Suppressor macrophage treated with lipopolysaccharide for 1 hour (primary cell): Measurements from ENCODE around the gene GBA2.

Experiments
- DNase-seq, 3 donors: peaks; one replicate each; pipeline ENCODE4 v3.0.0-alpha.2; 2020 to 2022

Gene GBA2

DNA sequence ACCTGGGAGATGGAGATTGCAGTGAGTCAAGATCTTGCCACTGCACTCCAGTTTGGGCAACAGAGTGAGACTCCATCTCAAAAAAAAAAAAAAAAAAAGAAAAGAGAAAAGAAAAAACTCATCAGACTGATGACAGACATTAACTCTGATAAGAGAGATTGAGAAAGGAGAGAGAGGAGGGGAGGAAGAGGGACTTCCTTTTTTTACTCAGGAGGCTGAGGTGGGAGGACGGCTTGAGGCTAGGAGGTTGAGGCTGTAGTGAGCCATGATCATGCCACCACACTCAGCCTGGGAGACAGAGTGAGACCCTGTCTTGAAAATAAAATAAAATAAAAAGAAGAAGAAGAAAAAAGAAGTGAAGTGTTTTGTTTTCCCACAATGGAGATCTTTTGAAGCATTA is 14.8 kb upstream of the GBA2 start:
- DNase-seq = no peak

DNA sequence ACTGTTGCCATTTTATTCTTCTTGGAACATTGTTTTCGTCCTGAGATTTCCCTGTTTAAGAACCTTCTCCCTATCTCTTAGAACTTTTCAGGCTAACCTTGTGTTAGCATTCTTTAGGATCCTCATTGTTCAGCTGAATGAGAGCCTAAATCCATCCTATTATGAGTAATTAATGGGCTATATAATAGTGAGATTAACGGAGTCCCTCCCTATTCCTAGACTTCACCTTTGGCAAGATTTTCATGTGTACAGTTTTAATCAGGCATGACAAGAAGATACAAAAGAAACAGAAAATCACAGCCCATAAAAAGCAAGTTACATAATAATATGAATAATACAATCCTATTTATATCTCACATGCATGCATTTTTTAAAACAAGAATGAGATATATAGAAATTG is 14.2 kb upstream of the GBA2 start:
- no peak for DNase-seq

DNA sequence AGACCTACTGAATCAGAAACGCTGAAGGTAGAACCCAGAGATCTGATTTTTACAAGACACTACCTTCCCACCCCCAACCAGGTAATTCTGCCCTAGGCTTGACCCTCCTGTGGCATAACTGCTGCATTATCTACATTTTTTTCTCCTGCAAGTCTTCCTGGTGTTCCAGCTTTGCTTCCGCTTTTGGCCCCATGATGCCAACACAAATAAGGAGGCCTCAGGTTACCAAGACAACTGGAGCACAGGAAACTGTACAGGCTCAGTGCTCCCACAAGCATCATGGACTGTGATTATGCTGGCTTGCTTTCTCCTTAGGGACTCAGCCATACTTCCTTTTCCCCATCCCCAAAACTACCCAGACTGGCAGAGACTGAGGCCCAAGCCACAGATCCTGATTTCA is 11.6 kb upstream of the GBA2 start:
- peak in 1 of 3 donors; percentile 25 for DNase-seq

DNA sequence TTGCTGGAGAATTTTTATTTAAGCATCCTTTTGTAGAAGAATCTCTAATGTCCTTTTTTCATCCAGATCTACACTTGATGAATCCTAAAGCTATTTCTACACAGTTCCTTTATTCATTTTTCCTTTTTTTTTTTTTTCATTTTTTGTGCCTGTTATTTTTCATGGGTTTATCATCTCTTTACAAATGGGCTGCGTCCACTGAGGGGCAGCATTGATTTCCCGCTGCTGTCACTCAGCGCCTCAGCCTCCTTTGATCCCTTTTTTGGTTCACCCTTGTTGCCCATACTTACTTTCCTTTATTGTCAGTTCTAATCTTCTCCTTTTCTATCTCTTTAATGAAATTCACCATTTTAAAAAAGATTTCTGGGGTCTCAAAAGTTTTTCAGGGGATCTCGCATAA is 10.8 kb upstream of the GBA2 start:
- no peak for DNase-seq

DNA sequence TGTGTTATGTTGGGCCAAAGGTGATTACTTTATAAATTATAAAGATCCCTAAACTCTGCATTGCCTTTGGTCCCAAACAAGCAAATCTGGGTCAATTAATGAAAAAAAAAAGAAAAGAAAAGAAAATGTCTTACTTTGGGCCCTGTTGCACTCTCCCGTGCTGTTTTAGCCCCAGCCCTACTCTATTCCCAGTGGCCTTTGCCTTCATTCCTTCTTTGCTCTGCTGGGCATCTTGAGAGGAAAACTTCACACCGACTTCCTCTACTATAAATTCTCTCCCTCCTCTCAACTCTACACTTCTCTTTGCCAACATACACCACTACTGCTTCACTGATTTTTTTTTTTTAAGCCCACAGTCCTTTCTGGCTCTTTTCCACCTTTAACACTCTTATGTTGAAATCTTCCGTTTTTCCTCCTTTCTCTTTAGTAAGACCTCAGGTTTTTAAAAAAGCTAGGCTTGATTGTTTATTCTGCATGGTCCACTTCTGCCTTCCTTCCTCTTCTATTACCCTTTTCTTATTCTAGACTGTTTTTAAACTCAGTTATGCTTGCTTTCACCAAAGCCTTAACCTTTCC is 9.5 kb upstream of the GBA2 start:
- no peak for DNase-seq

DNA sequence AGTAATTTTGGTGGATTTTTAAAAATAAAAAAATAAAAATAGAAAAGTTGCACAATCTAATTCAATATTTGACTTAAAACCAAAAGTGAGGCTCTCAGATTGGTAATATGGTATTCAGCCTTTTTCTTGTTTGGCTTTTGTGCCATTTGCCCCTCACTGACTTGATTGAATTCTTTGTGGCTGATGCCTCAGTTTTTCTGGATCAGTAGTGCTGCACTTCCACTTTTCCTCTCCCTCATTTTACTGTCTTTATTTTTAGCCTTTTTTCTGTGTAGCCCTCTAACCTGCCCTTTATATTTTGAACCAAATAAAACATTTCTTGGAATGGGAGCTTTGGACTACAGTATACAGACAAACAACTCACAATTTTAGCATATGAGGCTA is 8.9 kb upstream of the GBA2 start:
- DNase-seq = no peak

DNA sequence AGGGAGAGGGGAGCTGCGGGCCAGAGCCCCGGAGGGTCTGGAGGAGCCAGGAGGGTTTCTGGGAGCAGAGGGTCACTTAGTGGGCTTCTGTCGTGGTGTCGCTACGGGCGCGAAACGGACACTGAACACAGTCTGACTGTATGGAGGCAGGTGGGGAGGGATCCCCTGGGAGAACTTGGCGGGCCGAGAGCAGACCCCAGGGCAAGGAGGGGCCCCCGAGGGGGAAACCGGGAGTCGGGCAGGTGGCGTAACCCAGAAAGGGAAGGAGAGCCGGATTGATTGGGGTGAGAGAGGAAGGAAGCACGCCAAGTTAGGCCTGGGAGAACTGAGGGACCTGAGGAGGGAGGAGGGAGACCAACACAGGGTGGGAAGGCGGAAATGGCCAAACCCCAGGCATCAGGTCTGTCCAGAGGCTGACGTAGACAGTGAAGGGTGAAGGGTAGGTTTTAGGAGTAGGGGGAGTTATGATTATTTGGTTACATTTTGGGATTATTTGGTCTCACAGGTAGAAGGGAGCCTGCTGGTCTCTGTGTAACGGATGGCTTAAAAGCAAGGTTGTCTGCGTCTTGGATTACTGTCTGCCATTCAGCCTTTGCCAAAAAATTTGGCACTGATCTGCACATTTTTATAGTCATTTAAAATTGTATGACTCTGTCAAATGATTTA is 8.3 kb upstream of the GBA2 start:
- peak in 1 of 3 donors; percentile 21 for DNase-seq

DNA sequence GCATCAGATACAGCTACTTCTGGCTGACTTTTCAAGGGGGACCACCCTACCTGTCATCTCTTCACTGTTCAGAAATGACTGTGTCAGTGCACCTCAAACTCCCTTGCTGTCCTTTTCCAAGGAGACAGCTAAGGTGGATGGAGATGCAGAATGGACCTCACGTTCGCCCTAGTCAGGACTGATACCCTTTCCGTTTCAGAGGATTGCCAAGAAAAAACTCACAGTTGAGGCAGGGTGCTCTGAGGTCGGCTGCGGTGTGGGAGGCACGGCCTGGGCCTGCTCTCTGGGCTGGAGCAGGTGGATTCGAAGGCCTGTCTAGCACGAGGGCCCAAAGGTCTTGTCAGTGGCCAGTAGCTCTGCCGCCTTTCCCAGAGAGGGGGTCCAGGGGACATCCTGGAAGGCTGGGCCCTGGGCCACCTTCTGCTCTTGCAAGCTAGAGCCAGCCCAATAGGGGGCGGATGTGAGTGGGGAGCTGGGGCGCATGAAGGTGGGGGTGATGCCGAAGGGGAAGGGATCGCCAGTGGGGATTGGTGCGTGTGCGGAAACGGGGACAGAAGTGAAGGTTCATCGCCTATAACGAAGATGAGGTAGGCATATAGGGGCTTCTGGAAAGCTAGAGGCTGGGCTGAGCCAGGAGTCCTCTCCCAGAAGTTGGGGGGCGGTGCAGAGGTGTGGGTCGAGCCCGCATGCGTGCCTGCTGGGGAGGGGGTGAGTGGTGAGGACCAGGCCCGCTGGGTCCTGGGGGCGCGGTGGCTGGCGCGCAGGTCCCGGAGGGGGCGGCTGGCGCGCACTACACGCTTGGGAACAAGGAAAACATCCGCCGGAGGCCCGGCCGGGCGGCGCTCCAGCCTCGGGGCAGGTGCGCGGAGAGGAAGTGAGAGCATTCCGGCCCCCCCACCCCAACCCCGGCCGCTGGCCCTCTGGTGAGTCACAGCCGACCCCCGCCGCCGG is 7.5 kb upstream of the GBA2 start:
- DNase-seq = peak in 1 of 3 donors; percentile 66

DNA sequence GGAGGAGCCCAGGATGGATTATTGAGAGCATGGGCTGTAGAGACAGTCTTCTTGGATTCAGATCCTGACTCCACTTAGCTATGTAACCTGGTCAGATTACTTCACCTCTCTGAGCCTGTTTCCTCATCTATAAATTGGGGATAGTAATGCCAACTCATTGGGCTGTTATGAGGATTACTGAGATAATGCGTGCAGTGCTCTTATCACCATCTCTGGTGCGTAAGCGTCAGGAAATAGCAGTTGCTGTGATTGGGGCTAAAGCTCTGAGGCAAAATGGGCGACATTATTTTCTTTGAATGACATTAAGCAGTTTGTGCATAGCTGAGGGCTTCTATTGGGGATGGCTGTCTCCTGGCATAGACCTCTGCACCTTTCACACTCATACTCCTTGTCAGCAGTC is 6.0 kb upstream of the GBA2 start:
- DNase-seq = no peak

DNA sequence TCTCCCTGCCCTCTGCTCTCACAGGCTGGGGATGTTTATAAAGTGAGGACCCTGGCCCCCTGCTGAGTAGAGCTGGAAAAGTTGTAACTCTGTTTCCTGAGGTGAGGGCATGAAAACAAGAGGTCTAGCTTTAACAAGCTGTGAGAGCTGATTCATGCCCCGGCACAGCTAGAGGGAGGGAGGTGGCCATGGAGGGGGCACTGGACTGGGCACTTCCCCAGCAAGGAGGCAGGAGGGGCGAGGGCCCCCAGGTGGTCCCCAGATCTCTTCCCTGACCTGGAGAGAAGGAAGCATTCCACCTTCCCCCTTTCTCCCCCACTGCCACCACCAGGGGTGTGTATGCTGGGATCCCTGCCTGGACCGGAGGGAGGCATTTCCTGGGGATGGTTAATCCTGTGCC is 5.2 kb upstream of the GBA2 start, which contains the start of gene MSMP:
Gene MSMP (minus strand): TSS at position 13 of the 400 bp plus-strand sequence. CDS start 147 bp downstream, outside the sequence.
- DNase-seq = no peak

DNA sequence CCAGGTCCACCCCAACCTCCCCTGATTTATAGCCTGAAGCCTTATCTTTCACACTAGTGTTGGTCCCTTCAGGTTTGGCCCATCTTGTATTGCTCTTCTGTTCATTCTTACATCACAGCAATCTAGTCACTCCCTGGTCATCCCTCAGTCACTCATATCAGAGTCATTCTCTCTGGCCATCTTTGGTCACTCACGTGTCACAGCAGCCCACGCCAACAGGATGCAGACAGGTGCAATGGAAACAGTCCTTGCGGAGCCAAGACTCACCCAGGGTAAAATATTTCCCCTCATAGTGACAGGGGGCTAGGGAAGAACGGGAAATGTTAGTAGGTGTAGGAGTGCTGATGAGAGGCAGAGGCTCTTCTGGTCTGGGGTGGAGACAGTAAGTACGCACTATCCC is 4.4 kb upstream of the GBA2 start:
- DNase-seq = no peak

DNA sequence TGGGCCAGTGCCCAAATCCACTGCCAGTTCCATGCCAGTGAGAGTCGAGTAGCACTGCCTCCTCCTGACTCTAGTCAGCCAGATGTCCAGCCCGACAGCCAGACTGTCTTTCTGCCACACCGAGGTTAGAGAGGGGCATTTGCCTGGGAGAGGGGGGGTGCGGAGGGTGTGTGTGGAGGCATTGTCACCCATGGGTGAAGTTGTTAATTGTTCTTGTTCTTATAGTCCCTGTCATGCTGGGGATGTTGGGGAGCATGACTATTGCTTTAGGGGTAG is 1.2 kb upstream of the GBA2 start:
- DNase-seq = no peak

DNA sequence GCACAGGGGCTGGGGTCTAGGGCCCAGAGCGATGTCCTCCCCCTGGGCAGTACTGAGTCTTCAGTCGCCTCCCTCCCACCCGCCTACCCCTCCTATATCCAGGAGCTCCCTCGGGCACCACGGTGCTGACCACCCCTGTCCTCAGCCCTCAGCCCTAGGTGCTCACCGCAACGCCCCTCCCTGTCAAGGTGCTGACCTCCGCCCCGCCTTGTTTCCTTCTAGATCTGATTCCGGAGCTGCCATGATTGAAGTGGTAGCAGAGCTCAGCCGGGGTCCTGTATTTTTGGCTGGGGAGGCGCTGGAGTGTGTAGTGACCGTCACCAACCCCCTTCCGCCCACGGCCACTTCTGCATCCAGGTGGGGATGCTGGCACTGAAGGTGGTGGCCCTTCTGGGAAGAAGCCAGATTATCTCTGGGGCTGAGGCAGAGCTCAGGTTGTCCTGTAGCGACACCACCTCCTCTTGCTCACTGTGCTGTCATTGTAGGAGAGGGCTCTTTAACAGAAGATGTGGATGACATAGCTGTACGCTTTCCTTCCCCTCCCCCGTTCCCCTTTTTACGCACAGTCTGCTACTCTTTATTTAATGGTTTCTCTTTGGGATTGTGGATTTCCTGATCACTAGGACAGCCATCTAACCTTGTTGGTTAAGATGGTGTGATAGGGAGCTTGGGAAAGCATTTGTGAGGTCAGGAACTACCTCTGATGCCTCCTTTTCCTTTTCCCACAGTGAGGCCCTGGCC is 657 bp upstream of the GBA2 start:
- DNase-seq = peak in 2 of 3 donors; percentile 52 to 53

DNA sequence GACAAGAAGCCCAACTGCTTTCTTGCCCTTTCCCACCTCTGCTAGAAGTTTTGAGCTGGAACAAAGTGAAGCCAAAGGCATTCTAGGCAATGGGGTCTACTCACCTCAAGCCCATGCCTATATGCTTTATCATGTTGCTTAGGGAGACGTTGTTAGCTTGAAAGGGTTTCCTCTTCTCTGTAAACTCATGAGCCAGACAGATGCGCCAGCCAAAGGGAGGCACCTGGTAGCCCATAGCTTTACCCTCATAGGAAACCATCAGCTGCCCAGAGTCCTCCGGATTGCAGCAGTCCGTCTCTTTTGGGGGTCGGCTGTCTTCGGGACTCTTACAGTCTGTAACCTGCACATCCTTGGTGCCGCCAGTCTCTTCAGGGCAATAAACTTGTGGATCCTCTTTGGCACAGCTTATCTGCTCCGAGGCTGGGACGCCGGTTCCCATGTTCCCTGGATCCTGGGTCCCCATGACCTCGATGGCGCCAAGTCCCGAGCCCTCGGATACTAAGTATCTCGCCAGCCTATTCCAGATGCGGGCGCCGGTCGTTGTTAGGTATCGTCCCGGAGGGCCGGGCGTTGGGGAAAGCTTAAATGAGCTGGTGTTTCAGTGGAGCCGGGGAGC is 678 bp downstream of the GBA2 start:
- no peak for DNase-seq

DNA sequence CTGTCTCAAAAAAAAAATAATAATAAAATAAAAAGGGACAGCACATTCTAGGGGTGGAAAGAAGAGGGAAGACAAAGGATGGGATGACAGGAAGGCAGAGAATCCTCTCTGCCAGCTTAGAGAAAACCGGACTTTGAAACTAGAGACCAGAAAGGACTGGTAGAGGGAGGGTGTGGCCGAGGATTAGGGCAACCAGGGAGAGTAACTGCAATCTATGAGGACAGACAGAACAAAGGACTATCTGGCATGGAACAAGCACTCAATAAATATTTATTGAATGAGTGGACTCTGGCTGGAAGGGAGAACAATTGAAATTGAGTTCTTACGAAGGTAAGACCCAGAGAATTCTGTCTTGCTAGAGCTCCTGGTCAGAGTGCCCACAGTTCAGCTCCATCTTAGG is 2.4 kb downstream of the GBA2 start:
- no peak for DNase-seq

DNA sequence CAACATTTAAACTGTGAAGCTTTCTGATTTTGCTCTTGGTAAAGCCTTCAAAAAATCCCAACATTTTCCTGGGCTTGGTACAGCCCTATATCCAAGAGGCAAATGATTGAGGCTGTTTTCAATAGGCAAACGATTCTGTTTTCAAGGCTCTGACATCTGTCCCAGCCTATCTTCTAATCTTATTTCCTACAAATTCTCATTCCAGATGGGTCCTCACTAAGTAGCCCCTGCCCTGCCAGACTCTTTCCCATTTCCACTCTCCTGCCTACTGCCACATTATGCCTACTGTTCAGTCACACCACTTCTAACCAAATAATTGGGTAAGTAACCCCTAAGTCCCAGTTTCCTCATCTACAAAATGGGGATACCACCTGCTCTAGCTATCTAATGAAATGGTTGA is 3.5 kb downstream of the GBA2 start:
- DNase-seq = no peak

DNA sequence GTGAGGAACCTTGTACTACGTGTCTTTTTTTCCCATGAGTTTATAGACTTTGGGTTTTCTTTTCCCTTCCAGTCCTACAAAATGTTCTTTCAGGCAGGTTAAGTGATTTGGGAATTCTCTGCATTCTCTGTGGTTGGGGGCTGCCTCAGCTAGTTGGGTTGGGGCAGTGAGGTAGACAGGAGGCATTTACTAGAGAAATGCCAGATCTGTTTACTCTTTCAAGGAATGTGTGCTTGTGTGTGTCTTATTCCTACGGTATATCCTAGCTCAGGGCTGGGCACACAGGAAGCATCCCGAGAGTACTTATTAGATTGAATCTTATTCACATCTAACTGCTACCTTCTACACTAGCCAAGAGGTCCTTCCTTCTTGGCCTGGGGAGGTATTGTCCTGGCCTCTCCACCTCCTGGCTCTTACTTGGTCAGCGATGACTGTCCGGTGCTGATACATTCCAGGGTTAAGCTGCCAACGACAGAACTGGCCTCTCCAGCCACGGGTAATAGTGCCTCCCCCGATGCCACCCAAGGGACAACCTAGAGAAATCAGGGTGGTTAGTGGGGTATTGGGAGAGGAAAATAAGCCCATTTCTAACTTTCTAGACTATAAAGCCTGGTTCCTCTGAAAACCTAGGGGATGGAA is 5.0 kb downstream of the GBA2 start:
- no peak for DNase-seq

DNA sequence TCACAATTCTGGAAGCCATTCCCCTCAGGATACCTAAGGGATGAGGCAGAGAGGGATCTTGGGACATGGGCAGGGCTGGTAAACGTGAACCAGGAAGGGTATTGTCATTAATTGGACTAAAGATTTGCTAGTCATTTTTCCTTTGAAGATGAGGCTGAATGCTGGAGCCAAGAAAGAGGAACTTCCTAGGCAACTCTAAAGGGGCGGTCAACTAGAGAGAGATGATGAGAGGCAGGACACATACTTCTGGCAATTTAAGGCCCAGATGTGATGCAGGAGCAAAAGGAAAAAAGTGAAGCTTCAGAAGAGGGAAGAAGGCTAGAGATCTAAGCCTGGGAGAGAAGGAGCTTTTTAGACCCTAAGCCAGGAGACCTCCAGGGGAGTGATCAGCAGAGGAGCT is 5.6 kb downstream of the GBA2 start:
- DNase-seq = peak in 2 of 3 donors; percentile 18 to 26

DNA sequence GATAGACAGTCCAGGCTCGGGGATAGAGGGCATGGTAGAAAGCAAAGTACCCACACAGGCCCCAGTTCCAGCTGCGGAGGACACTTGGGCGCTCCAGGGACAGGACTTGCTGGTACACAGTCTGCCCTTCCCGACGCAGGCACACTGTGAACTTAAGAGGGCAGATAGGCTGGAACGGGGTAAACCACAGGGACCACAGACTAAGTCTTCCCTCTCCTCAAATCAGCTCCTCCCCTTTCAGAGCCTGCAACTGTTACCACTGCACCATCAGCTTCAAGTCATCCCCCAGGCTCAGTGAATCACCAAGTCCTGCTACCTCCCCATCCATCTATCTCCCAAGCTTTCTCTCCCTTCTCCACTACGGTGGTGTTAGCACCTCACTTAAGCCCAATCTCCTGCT is 7.3 kb downstream of the GBA2 start:
- no peak for DNase-seq

DNA sequence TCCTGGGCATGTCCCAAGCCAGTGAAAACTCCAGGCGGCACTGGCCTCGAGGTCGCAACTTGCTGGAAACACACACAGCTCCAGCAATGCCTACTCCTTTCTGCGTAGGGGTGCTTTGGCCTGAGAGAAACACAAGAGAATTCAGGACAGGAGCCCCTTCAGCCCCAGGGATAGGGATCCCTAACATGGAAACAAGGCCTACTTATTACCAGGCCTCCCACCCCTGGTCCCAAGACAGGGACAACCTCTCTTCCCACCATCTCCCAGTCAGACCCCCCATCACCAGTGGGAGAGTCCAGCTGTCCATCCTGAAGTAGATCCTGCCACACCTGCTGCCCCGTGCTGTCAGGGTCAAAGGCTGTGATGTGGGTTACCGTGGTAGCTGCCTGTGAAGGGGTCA is 8.8 kb downstream of the GBA2 start:
- no peak for DNase-seq

DNA sequence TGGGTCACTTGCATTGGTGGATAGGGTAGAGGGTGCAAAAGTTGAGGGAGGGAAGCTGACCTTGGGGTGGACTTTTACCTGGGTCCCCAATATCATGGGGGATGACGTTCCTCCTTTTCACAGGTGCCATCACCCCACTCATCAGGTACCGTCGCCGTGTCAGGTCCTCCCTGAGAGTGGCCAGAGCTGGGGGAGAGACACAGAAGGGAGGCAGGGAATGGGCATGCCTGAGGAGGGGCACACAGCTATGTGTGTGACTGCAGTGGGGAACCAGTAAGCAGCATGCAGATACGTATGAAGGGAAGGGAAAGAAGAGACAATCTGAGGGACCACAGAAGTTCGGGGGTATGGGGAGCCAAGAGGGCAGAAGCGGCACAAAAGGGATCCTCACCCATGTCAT is 10.1 kb downstream of the GBA2 start:
- no peak for DNase-seq

DNA sequence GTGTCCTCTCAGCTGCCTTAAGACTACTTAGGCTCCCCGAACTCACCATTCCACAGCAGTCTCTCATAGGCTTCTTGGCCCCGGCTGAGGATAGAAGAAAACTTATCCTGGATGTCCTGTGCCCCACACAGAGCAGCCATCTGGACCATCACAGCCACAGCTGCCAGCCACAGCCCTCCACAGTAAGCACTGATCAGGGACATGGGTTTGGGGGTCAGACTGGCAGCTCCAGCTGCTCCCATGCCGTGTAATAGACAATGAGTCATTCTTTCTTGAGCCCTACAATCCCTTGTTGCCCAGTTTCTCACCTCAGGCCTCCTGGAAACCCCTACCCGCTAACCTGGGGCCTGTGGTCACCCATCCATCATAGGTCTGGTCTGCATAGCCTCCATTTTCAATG is 10.8 kb downstream of the GBA2 start:
- no peak for DNase-seq

DNA sequence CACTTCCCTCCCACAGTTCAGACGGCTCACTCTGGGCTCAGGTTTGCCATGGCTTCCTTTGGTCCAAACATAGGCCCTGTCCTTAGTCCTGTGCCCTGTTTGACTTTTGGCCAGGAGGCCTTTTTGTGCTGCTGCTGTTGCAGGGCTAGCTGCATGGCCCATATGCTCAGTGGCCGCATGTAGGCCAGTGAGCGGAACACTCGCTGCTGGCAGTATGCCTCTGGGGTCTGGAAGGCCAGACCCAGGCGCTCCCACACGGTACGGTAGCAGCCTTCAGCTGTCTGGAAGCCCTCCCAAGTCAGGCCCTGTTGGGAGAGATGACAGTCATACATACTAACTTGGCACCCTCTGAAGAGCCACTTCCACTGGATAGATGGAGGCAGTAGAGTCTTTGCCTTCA is 11.9 kb downstream of the GBA2 start:
- no peak for DNase-seq
